OCI-LY1 (cell line): ENCODE data around the gene AASDH.

Experiments used
- EZH2 ChIP-seq: fragments of 200-600 bp; sonication (generic), shearing (Covaris generic); IDR thresholded peaks from 2 replicates; pipeline ENCODE4 v1.8.0; 2017; ENCODE audit warnings: borderline replicate concordance, mixed run types, mild to moderate bottlenecking, antibody characterized with exemption, low read length, moderate library complexity, mixed read lengths
- TF ChIP-seq, protein P1 (sequence below): fragments of 200-600 bp; sonication (generic), shearing (Covaris generic); IDR thresholded peaks from 2 replicates; pipeline ENCODE4 v1.5.1; 2017; ENCODE audit warnings: mild to moderate bottlenecking, antibody characterized with exemption, low read length, moderate library complexity, mixed read lengths

DNA sequence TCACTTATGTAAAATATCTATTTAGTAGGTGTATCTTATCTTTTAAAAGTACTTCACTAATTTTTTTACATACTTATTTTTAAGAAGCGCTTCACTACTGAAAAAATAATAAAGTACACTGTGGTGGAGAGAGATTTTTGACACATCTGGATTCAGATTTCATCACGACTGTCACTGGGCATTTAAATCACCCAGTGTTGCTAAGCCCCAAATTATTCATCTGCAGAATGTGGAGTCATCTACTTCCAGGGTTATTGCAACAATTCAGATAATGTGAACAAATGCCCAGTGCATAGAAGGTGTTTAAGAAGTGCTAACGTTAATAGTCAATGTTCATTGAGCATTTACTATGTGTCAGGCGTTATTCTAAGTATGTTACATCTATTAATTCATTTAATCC lies 41.8 kb downstream of the AASDH start:
- TF ChIP-seq, protein P1, sequence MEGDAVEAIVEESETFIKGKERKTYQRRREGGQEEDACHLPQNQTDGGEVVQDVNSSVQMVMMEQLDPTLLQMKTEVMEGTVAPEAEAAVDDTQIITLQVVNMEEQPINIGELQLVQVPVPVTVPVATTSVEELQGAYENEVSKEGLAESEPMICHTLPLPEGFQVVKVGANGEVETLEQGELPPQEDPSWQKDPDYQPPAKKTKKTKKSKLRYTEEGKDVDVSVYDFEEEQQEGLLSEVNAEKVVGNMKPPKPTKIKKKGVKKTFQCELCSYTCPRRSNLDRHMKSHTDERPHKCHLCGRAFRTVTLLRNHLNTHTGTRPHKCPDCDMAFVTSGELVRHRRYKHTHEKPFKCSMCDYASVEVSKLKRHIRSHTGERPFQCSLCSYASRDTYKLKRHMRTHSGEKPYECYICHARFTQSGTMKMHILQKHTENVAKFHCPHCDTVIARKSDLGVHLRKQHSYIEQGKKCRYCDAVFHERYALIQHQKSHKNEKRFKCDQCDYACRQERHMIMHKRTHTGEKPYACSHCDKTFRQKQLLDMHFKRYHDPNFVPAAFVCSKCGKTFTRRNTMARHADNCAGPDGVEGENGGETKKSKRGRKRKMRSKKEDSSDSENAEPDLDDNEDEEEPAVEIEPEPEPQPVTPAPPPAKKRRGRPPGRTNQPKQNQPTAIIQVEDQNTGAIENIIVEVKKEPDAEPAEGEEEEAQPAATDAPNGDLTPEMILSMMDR: no peak
- TF ChIP-seq EZH2: no peak
